Osteoblast (primary cell): ENCODE results near the gene PIP5K1C. TPM values are rescaled to one million over a fixed set of nuclear protein-coding genes. Genes with fewer than 3 reads are reported as not detected.

ENCODE experiments used
- DNase-seq: peaks from one replicate; pipeline ENCODE4 v3.0.0; 2011; ENCODE audit warnings: low spot score, mixed read lengths; ENCODE audit not compliant: insufficient read length; ENCODE audit errors: missing footprints
- H2AFZ ChIP-seq: 2 replicates; pipeline ENCODE4 v1.6.0; 2011; ENCODE audit warnings: mild to moderate bottlenecking, low read length
- H3K27ac ChIP-seq: 2 replicates; pipeline ENCODE4 v1.5.1; 2011; ENCODE audit warnings: mild to moderate bottlenecking, low read depth, low read length, moderate library complexity
- H3K27me3 ChIP-seq: 2 replicates; pipeline ENCODE4 v1.6.0; 2012; ENCODE audit warnings: mild to moderate bottlenecking, control low read depth, inconsistent platforms, low read length, moderate library complexity; ENCODE audit not compliant: insufficient read depth
- H3K36me3 ChIP-seq: 2 replicates; pipeline ENCODE4 v1.5.1; 2011; ENCODE audit warnings: mild to moderate bottlenecking, low read length, control low read depth, moderate library complexity; ENCODE audit not compliant: insufficient read depth
- H3K4me1 ChIP-seq: 2 replicates; pipeline ENCODE4 v1.5.1; 2011; ENCODE audit warnings: mild to moderate bottlenecking, low read length, control low read depth, moderate library complexity; ENCODE audit not compliant: insufficient read depth
- H3K4me2 ChIP-seq: 2 replicates; pipeline ENCODE4 v1.6.0; 2011; ENCODE audit warnings: mild to moderate bottlenecking, low read length; ENCODE audit not compliant: insufficient read depth
- H3K4me3 ChIP-seq: fragments of 200-600 bp; sonication (generic); 3 replicates; pipeline ENCODE4 v1.5.1; 2012; ENCODE audit warnings: mild to moderate bottlenecking, low read length, inconsistent platforms; ENCODE audit not compliant: insufficient read depth
- H3K79me2 ChIP-seq: 2 replicates; pipeline ENCODE4 v1.6.0; 2012; ENCODE audit warnings: mild to moderate bottlenecking, low read length, control low read depth, inconsistent platforms; ENCODE audit not compliant: insufficient read depth
- H3K9me3 ChIP-seq: 2 replicates; pipeline ENCODE4 v1.5.1; 2011; ENCODE audit warnings: low read depth, low read length, control low read depth
- H4K20me1 ChIP-seq: 2 replicates; pipeline ENCODE4 v1.6.0; 2012; ENCODE audit warnings: mild to moderate bottlenecking, low read length, control low read depth; ENCODE audit not compliant: insufficient read depth
- CTCF ChIP-seq: IDR thresholded peaks from 2 replicates; pipeline ENCODE4 v1.5.1; 2011; ENCODE audit warnings: mild to moderate bottlenecking, low read depth, low read length, moderate library complexity; ENCODE audit errors: extremely low read depth
- total RNA-seq: library from RNA; depleted of rRNA; stranded (reverse); fragments of >200 nt; gene quantifications from 2 replicates; pipeline ENCODE4 v1.2.3, GENCODE V29; 2012

PIP5K1C gene
- total RNA-seq, 1 donor, result 30.4 TPM

DNA sequence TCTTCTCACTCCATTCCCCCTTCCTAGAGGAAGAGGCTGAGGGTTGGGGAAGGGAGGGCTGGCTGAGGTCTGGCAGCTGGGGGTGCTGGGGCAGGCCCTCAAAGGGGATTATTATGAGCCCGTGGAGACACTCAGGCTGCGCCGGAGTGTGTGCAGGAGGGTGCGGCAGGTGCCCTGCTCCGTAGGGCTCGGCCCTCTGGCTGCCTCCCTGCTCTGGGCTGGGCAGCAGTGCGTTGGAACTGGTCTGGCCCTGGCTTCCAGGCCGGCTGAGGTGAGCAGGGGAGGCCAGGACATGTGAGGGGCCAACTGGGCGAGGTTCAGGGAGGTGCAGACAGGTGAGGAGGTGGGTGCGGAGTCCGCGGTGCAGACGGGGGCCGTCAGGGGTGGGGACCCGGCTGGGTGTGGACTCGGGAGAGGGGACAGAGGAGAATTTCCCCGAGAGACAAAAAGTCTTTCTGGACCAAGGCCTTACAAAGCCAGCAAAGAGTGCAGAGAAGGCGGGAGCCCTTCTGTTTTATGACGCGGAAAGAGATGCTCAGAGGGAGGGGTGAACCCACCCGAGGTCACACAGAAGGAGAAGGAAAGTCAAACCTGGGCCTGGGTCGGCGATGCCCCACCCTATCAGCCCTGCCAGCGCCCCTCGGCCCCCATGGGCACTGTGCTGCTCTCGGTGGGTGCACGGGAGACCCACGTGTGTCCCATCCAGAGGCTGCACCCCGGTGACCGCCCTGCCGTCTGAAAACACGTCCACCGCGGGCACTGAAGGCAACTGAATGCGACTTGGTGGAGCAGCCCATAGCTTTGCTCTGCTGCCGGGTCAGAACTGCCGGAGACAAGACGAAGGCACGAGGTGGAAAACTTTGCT is 31.0 kb downstream of the PIP5K1C start:
- DNase-seq, result no peak
- Histone ChIP-seq H4K20me1 (peaks cover 26% of the 10 kb centered on the region), H3K27me3 (no peaks in the 10 kb centered on the region), H3K4me2 (no peak overlapping the region), H3K4me1 (peaks cover 15% of the 10 kb centered on the region), H3K27ac (no peak overlapping the region), H3K79me2 (peaks cover 31% of the 10 kb centered on the region), H3K4me3 (no peak overlapping the region), H2AFZ (no peak overlapping the region), H3K9me3 (no peaks in the 10 kb centered on the region), H3K36me3 (peaks cover 4% of the 10 kb centered on the region)
- TF ChIP-seq CTCF, result no peak

- peaks cover 26% of the 10 kb centered on the region for H4K20me1 ChIP-seq
- peaks cover 8% of the 10 kb centered on the region for H3K36me3 ChIP-seq
- TF ChIP-seq CTCF, result no peak
- no peaks in the 10 kb centered on the region for H3K9me3 ChIP-seq
- H2AFZ ChIP-seq, result no peak overlapping the region
- H3K27ac ChIP-seq, result no peak overlapping the region
- H3K4me3 ChIP-seq, result no peak overlapping the region
- no peaks in the 10 kb centered on the region for H3K27me3 ChIP-seq
- peaks cover 30% of the 10 kb centered on the region for H3K79me2 ChIP-seq
- no peak for DNase-seq
- peaks cover 15% of the 10 kb centered on the region for H3K4me1 ChIP-seq
- H3K4me2 ChIP-seq, result no peak overlapping the region
These were observed 31.8 kb downstream of the PIP5K1C start for GRCh38 chr19:3668331-3669081.

- Histone ChIP-seq H3K27ac (no peak overlapping the region), H3K9me3 (no peaks in the 10 kb centered on the region), H3K79me2 (peaks cover 25% of the 10 kb centered on the region), H4K20me1 (peaks cover 26% of the 10 kb centered on the region), H2AFZ (no peak overlapping the region), H3K4me1 (peaks cover 15% of the 10 kb centered on the region), H3K36me3 (peaks cover 8% of the 10 kb centered on the region), H3K27me3 (no peaks in the 10 kb centered on the region), H3K4me3 (no peak overlapping the region), H3K4me2 (no peak overlapping the region)
- no peak for DNase-seq
- TF ChIP-seq CTCF, result no peak
These were observed 32.5 kb downstream of the PIP5K1C start for GRCh38 chr19:3667766-3668165.
